ENCODE results near the gene VPREB3.

- TF ChIP-seq EP300 (IDR thresholded peaks at IDR 0.05) (no peak), CTCF (IDR thresholded peaks at IDR 0.05) (no peak)
Measured at GRCh38 chr22:23754220-23754919, at the start of gene VPREB3.
